ENCODE results near the gene CNIH3. TPM values are rescaled to one million over a fixed set of nuclear protein-coding genes. Genes with fewer than 3 reads are reported as not detected.

CNIH3 gene
- total and polyA plus RNA-seq, 12 donors, result 0.30 to 5.5 (median 2.2) TPM

DNA sequence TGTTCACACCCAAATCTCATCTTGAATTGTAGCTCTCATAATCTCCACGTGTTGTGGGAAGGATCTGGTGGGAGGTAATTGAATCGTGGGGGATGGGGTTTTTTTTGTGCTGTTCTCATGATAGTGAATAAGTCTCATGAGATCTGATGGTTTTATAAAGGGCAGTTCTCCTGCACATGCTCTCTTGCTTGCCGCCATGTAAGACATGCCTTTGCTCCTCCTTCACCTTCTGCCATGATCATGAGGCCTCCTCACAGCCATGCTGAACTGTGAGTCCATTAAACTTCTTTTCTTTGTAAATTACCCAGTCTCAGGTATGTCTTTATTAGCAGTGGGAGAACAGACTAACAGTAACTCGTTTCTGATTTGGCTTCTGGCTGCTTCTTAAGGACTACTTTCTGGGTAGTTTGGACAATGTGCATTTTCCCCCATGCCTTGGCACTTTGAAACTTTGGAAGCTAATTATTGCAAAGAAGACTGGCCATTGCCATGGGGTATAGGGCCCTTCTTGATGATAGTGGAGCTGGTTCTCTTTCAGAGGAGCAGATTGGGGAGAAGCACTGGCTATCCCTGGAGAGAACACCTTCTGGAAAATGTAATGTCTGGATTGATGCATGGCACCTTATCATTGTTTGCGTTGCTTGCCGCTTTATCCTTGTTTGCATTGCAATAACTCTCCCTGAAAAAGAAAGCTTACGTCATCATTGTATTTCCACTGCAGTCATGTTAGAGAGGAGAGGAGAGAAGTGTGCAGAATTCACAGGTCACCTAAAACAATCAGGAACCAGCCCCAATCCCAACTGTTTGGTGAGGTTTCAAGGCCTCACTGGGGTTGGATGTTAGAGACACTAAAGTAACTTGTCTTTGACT, 5.9 kb downstream of the CNIH3 start:
- Histone ChIP-seq H3K27ac (no peak overlapping the region), H3K36me3 (replicated peaks in 1 of 2) (no peaks in the 10 kb centered on the region), H3K27me3 (peaks cover 12% of the 10 kb centered on the region), H3K9me3 (replicated peaks in 1 of 3) (no peaks in the 10 kb centered on the region), H3K4me3 (no peak overlapping the region), H3K4me1 (replicated peaks in 1 of 2) (no peaks in the 10 kb centered on the region)
- no peak for DNase-seq
- intact Hi-C loops (cut with DNase I), result no loop called here
- TF ChIP-seq, protein P1, sequence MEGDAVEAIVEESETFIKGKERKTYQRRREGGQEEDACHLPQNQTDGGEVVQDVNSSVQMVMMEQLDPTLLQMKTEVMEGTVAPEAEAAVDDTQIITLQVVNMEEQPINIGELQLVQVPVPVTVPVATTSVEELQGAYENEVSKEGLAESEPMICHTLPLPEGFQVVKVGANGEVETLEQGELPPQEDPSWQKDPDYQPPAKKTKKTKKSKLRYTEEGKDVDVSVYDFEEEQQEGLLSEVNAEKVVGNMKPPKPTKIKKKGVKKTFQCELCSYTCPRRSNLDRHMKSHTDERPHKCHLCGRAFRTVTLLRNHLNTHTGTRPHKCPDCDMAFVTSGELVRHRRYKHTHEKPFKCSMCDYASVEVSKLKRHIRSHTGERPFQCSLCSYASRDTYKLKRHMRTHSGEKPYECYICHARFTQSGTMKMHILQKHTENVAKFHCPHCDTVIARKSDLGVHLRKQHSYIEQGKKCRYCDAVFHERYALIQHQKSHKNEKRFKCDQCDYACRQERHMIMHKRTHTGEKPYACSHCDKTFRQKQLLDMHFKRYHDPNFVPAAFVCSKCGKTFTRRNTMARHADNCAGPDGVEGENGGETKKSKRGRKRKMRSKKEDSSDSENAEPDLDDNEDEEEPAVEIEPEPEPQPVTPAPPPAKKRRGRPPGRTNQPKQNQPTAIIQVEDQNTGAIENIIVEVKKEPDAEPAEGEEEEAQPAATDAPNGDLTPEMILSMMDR (IDR thresholded peaks at IDR 0.05), result no peak
- TF ChIP-seq POLR2A (IDR thresholded peaks at IDR 0.05), result no peak
- WGBS, 4 donors, result 77 to 80% (median 79%) methylated on average over 7 of the region's 7 CpGs

GRCh38 chr1:224622831-224623230, 6.7 kb downstream of the CNIH3 start:
- Histone ChIP-seq H3K27me3 (peaks cover 4% of the 10 kb centered on the region), H3K36me3 (replicated peaks in 1 of 2) (no peaks in the 10 kb centered on the region), H3K9me3 (replicated peaks in 1 of 3) (no peaks in the 10 kb centered on the region), H3K4me1 (replicated peaks in 1 of 2) (no peaks in the 10 kb centered on the region), H3K4me3 (no peak overlapping the region), H3K27ac (no peak overlapping the region)
- TF ChIP-seq, protein P1 (IDR thresholded peaks at IDR 0.05), result no peak
- no peak for TF ChIP-seq POLR2A (IDR thresholded peaks at IDR 0.05)
- no peak for DNase-seq
- intact Hi-C loops (cut with DNase I), result no loop called here
- 85 to 95% (median 92%) methylated on average over 2 of the region's 2 CpGs for WGBS, 4 donors

- TF ChIP-seq POLR2A (IDR thresholded peaks at IDR 0.05), result no peak
- TF ChIP-seq, protein P1 (IDR thresholded peaks at IDR 0.05), result no peak
- no peak overlapping the region for H3K4me3 ChIP-seq
- no peaks in the 10 kb centered on the region for H3K9me3 ChIP-seq (replicated peaks in 1 of 3)
- H3K4me1 ChIP-seq (replicated peaks in 1 of 2), result no peaks in the 10 kb centered on the region
- H3K27ac ChIP-seq, result no peak overlapping the region
- intact Hi-C loops (cut with DNase I), result no loop called here
- 69 to 81% (median 75%) methylated on average over 5 of the region's 5 CpGs for WGBS, 4 donors
- no peaks in the 10 kb centered on the region for H3K27me3 ChIP-seq
- no peaks in the 10 kb centered on the region for H3K36me3 ChIP-seq (replicated peaks in 1 of 2)
- no peak for DNase-seq
These were observed 7.2 kb downstream of the CNIH3 start for GRCh38 chr1:224623310-224623714.

GRCh38 chr1:224623743-224624333, 7.7 kb downstream of the CNIH3 start:
- DNase-seq, result no peak
- WGBS, 4 donors, result 53 to 63% (median 57%) methylated on average over 7 of the region's 7 CpGs
- Histone ChIP-seq H3K4me1 (replicated peaks in 1 of 2) (no peaks in the 10 kb centered on the region), H3K27me3 (no peaks in the 10 kb centered on the region), H3K36me3 (replicated peaks in 1 of 2) (no peaks in the 10 kb centered on the region), H3K9me3 (replicated peaks in 1 of 3) (no peaks in the 10 kb centered on the region), H3K27ac (no peak overlapping the region), H3K4me3 (no peak overlapping the region)
- intact Hi-C loops (cut with DNase I), result no loop called here
- TF ChIP-seq, protein P1 (IDR thresholded peaks at IDR 0.05), result no peak
- no peak for TF ChIP-seq POLR2A (IDR thresholded peaks at IDR 0.05)
